HG03565 (cell line): ENCODE data around the gene TAF3.

Experiments used
- ATAC-seq: cut with Tn5 transposase; IDR thresholded peaks from one replicate; pipeline ENCODE4 v1.9.1; 2021; ENCODE audit warnings: mild to moderate bottlenecking, moderate library complexity; ENCODE audit not compliant: unreplicated experiment

TAF3 gene

GRCh38 chr10:7965457-7965856 is 147.2 kb downstream of the TAF3 start:
- ATAC-seq, result no peak

- ATAC-seq, result no peak
Observed at GRCh38 chr10:7967035-7967434, 148.7 kb downstream of the TAF3 start.

GRCh38 chr10:7968510-7969112 is 150.3 kb downstream of the TAF3 start:
- no peak for ATAC-seq

GRCh38 chr10:7969623-7970022 is 151.3 kb downstream of the TAF3 start:
- ATAC-seq, result no peak

DNA sequence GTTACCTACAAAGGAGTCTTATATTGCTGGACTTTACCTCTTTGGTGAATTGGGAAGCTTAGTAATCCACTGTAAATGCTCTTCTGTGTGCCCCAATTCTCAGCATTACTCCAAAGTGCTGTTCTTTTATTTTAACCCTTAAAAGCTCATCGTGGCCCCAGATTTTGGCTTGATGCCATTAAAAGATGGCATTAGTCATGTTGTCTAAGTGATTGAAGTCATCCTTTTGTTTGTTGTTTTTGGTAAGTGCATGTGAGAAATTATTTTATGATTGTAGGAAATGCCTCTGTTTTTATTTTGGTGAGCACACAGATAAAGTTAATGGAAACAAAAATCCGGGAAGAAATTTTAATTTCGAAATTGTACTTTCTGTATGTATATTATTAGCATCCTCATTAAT is 153.6 kb downstream of the TAF3 start:
- no peak for ATAC-seq

GRCh38 chr10:7972367-7972766 is 154.1 kb downstream of the TAF3 start:
- ATAC-seq, result no peak

DNA sequence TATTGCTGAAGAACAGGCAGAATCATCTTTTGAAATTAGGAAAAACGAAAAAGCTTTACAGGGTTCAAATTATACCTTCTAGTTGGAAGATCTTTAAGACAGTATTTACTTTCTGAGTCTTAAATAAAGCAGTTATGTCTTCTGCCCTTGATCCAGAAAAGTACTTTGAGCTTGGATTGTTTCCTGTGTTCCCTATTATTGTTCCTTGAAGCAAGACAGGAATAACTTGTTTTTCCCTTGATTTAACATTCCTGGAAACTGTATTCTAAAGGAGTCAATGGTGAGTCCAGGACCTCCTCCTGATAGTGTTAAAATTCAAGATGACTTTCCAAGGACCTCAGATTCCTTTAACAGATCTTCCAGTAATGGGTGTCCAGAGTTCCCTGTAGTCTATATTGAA is 161.9 kb downstream of the TAF3 start:
- no peak for ATAC-seq

GRCh38 chr10:7982727-7983126 is 164.4 kb downstream of the TAF3 start:
- no peak for ATAC-seq

GRCh38 chr10:7984325-7984724 is 166.0 kb downstream of the TAF3 start:
- no peak for ATAC-seq

GRCh38 chr10:7984896-7985295 is 166.6 kb downstream of the TAF3 start:
- ATAC-seq, result no peak

DNA sequence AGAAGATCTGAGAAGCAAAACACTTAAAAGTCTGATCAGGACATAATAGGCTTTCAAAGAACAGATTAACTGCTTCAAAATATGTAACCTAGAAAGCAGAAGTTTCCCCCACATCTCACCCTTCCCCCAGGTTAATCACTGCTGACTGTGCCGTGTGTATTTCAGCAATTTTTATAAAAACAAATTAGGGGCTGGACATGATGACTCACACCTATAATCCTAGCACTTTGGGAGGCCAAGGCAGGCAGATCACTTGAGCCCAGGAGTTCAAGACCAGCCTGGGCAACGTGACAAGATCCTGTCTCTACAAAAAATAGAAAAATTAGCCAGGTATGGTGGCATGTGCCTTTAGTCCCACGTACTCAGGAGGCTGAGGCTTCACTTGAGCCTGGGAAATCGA is 168.5 kb downstream of the TAF3 start:
- ATAC-seq, result no peak

DNA sequence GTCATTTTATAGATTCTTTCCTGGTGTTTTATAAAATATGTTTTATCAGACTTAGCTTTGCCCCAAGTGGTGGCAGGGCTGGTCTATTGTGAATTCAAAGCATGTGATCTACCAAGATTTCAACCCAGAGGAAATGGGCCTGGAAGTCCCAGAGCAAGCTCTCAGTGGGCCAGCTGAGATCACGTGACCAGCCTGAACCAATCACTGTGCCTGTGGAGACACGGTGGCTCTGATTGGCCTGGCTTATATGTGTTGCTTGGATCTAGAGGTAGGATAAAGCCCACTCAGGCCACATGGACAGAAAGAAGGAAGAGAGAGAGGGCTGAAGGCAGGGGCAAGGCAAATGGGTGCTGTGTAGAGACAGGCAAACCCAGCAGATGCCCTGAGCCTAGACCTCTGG is 170.7 kb downstream of the TAF3 start:
- ATAC-seq, result no peak

DNA sequence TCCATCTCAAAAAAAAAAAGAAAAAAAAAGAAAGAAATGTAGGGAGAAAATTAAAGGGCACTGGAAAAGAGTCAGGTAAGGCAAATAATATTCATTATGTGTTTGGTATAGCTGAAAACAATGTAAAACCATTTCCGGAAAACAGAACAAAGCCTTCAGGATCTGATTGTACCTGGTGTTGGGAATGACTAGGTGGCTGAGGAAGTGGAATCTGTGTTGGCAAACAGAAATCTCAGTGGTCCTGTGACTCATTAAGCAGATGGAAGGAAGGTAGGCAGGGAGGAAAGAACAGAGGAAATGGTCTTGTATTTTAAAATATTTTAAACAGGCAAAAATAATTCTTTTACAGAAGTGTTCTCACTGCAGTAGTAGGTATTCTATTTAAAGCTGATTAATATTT is 180.5 kb downstream of the TAF3 start:
- no peak for ATAC-seq

- ATAC-seq, result no peak
Observed at GRCh38 chr10:8004469-8005000, 186.2 kb downstream of the TAF3 start.

DNA sequence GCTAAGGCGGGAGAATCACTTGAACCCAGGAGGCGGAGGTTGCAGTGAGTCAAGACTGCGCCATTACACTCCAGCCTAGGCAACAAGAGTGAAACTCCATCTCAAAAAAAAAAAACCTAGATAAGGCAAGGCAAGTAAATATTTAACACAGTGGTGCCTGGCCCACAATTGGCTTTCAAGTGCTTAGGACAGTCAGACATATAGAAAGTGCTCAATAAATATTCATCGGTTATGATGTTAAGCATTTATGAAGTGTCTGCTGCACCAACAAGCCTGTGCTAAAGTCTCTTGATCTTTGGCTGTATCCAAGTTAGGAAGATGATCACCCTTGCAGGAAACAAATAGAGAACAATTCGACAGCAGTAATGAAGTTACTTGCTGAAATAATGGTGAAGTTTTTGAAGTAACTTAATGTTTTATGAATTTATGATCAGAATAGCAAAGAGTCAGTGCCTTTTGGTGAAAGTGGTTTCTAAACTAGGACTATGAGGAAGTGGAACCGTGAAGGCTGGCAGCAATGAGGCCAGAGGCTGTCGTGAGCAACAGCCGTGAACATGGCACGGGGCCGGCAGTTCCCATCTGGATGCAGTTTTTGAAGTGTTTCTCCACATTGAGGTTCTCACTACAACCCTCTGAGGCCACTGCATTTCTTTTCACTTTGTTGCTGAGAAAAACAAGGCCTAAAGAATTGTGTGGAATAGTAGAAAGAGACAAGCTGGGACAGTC is 188.1 kb downstream of the TAF3 start:
- no peak for ATAC-seq

GRCh38 chr10:8009031-8009430 is 190.7 kb downstream of the TAF3 start:
- no peak for ATAC-seq

DNA sequence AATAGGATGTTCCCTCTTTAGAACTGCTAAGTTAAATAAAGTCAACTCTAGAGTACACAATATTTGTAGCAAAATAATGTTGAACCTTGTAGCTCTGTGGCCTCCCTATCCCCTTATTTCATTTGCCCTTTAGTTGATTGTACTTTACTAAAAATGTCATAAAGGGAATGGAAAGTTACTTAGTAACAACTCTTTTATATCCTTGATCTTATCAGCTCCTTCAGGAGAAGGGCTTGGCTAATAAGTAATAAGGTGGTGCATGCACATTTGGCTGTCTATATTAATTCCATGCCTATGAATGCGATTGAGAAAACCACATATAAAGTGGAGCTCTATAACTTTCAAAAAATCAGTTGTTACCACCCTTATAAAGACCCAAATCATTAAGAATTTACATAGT is 194.7 kb downstream of the TAF3 start:
- ATAC-seq, result no peak

- ATAC-seq, result no peak
Observed at GRCh38 chr10:8013619-8014018, 195.3 kb downstream of the TAF3 start.

- no peak for ATAC-seq
Observed at GRCh38 chr10:8014649-8015048, 196.3 kb downstream of the TAF3 start.

DNA sequence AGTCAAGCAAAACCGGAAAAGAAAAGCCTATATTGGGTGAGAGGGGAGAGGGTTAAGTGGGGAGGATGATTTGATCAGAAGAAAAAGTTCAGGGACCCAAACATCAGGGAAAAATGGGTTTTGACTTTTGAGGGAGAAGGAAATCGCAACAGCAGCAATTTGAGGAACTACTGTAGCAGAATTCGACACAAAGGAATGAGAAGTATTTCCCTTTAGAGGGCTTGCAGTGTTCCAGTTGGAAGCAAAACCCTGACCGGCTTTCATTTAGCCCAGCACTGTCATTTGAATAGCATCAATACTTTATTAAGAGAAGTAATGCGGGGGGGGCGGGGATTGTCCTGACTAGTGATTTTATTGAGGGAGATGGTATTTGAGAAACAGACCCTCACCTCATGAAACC is 199.0 kb downstream of the TAF3 start:
- ATAC-seq, result no peak

- no peak for ATAC-seq
Observed at GRCh38 chr10:8023321-8023720, 205.0 kb downstream of the TAF3 start.

DNA sequence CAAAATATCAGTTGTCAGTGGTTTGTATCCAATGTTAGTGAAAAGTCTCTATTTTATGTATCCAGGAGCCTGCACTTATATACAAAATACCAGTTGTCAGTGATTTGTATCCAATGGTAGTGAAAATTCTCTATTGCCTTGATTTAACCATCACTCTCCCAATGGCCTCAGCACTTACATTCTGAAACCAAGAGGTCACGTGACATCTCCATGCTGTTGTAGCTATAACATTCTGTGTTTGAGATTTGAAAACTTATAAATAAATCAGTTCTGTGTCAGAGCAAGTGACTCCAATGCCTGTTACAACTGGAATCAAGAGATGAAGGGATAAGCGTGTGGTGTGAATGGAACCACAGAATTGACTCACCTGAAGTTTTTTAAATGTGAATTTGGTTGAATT is 205.5 kb downstream of the TAF3 start:
- ATAC-seq, result no peak
